SK-N-SH (cell line): ENCODE results near the gene TRIM27. TPM values are rescaled to one million over a fixed set of nuclear protein-coding genes. Genes with fewer than 3 reads are reported as not detected.
"Not testable (repeated sequence)": the region's sequence is repeated elsewhere in the genome, so short reads cannot be mapped to it uniquely, and the experiment has no call there.

ENCODE experiments used
- CTCF ChIA-PET: fragments of 300-600, 350-600 bp; formaldehyde crosslinking; extraction: SDS; loops from one replicate; lab custom pipeline; 2021; lab: Yijun Ruan, JAX
- POLR2A ChIA-PET: fragments of 350-600 bp; sonication (Branson Sonifier 250); formaldehyde crosslinking; extraction: SDS; loops from one replicate; lab custom pipeline; 2020; ENCODE audit warnings: antibody characterized with exemption, inconsistent platforms; lab: Yijun Ruan, JAX
- DNase-seq: peaks from one replicate; pipeline ENCODE4 v3.0.0; 2012
- H2AFZ ChIP-seq: fragments of 200-600 bp; sonication (generic); 2 replicates; pipeline ENCODE4 v1.8.1; 2016; ENCODE audit warnings: antibody characterized with exemption, mild to moderate bottlenecking, low read depth
- H3F3A ChIP-seq: fragments of 200-600 bp; sonication (generic); replicated peaks from 2 replicates; pipeline ENCODE3; 2016; ENCODE audit warnings: antibody characterized with exemption, mild to moderate bottlenecking; ENCODE audit not compliant: insufficient read depth
- H3K27ac ChIP-seq, 2 experiments: fragments of 200-500 bp in 1 of 2; fragments of 200-600 bp in 1 of 2; sonication (Bioruptor generic) in 1 of 2; sonication (generic), shearing (Covaris generic) in 1 of 2; 2 replicates each; pipeline versions ENCODE4 v1.5.1 to v1.6.1; 2014 to 2016; ENCODE audit warnings: low read depth in 2 of 2, inconsistent platforms in 1 of 2, low read length in 1 of 2, mild to moderate bottlenecking in 1 of 2, mixed read lengths in 1 of 2
- H3K27me3 ChIP-seq: fragments of 200-600 bp; sonication (generic), shearing (Covaris generic); 2 replicates; pipeline ENCODE4 v1.6.1; 2016; ENCODE audit warnings: mixed run types; ENCODE audit not compliant: insufficient read depth
- H3K36me3 ChIP-seq, 2 experiments: fragments of 200-500 bp in 1 of 2; fragments of 200-600 bp in 1 of 2; sonication (Bioruptor generic) in 1 of 2; sonication (generic) in 1 of 2; replicated peaks in 1 of 2; 2 replicates each; pipeline versions ENCODE3 to v1.5.1; 2014 to 2016; ENCODE audit warnings: low read length in 1 of 2, mild to moderate bottlenecking in 1 of 2; ENCODE audit not compliant: insufficient read depth in 2 of 2, control insufficient read depth in 1 of 2
- H3K4me1 ChIP-seq, 2 experiments: fragments of 200-500 bp in 1 of 2; fragments of 200-600 bp in 1 of 2; sonication (Bioruptor generic) in 1 of 2; sonication (generic), shearing (Covaris generic) in 1 of 2; 2 replicates each; pipeline versions ENCODE4 v1.5.1 to v1.6.1; 2014 to 2016; ENCODE audit warnings: low read depth in 1 of 2, low read length in 1 of 2, mixed run types in 1 of 2; ENCODE audit not compliant: insufficient read depth in 2 of 2, control insufficient read depth in 1 of 2
- H3K4me2 ChIP-seq: fragments of 200-600 bp; sonication (generic), shearing (Covaris generic); 2 replicates; pipeline ENCODE4 v1.6.1; 2017; ENCODE audit warnings: mixed run types
- H3K4me3 ChIP-seq, 2 experiments: fragments of 200-500 bp in 1 of 2; fragments of 200-600 bp in 1 of 2; sonication (Bioruptor generic) in 1 of 2; sonication (generic), shearing (Covaris generic) in 1 of 2; 2 replicates each; pipeline versions ENCODE4 v1.5.1 to v1.8.1; 2014 to 2016; ENCODE audit warnings: low read depth in 2 of 2, inconsistent platforms in 1 of 2, low read length in 1 of 2, mild to moderate bottlenecking in 1 of 2, mixed read lengths in 1 of 2, moderate library complexity in 1 of 2
- H3K79me2 ChIP-seq: fragments of 200-600 bp; sonication (generic); 2 replicates; pipeline ENCODE4 v1.8.1; 2017; ENCODE audit warnings: mild to moderate bottlenecking; ENCODE audit not compliant: insufficient read depth
- H3K9ac ChIP-seq: fragments of 200-600 bp; sonication (generic); 2 replicates; pipeline ENCODE4 v1.6.1; 2017; ENCODE audit warnings: mixed run types
- H3K9me2 ChIP-seq: fragments of 200-600 bp; sonication (generic); 2 replicates; pipeline ENCODE4 v1.6.1; 2017; ENCODE audit warnings: mixed run types
- H3K9me3 ChIP-seq: fragments of 200-600 bp; sonication (generic); 2 replicates; pipeline ENCODE4 v1.6.1; 2017; ENCODE audit warnings: mixed run types, mild to moderate bottlenecking, moderate library complexity
- H4K20me1 ChIP-seq: fragments of 200-600 bp; sonication (generic); 2 replicates; pipeline ENCODE4 v1.6.1; 2017; ENCODE audit warnings: mild to moderate bottlenecking, mixed run types; ENCODE audit not compliant: insufficient read depth
- CHD2 ChIP-seq: fragments of 150-350 bp; IDR thresholded peaks from 2 replicates; pipeline ENCODE4 v1.6.1; 2018; ENCODE audit warnings: low read length; ENCODE audit not compliant: partially characterized antibody
- EP300 ChIP-seq, 2 experiments: IDR thresholded peaks; 2 replicates each; pipeline versions ENCODE4 v1.4.0 to v1.6.1; 2012; ENCODE audit warnings: borderline replicate concordance in 1 of 2, low read depth in 1 of 2, low read length in 1 of 2
- FOXM1 ChIP-seq: IDR thresholded peaks from 2 replicates; pipeline ENCODE4 v1.4.0; 2012; ENCODE audit warnings: low read depth, mild to moderate bottlenecking
- MAX ChIP-seq: IDR thresholded peaks from 2 replicates; pipeline ENCODE4 v1.4.0; 2012; ENCODE audit warnings: low read depth
- RXRA ChIP-seq: IDR thresholded peaks from 2 replicates; pipeline ENCODE4 v1.4.0; 2012; ENCODE audit warnings: low read depth, mild to moderate bottlenecking, borderline replicate concordance
- SIN3A ChIP-seq: IDR thresholded peaks from 2 replicates; pipeline ENCODE4 v1.6.1; 2012; ENCODE audit warnings: low read depth, mild to moderate bottlenecking, low read length, moderate library complexity, borderline replicate concordance
- TCF12 ChIP-seq: IDR thresholded peaks from 2 replicates; pipeline ENCODE4 v1.4.0; 2012
- ZBTB33 ChIP-seq: IDR thresholded peaks from 2 replicates; pipeline ENCODE4 v1.4.0; 2012; ENCODE audit warnings: low read depth, borderline replicate concordance
- WGBS: methylation state at CpG from one replicate; pipeline ENCODE4 v1.1.6; 2017; ENCODE audit warnings: low lambda C conversion rate; 5-methylcytosine and 5-hydroxymethylcytosine counted together
- polyA plus RNA-seq, 3 experiments: library from polyadenylated mRNA; depleted of rRNA; stranded (reverse); fragments of >200 nt; gene quantifications; 2 replicates each; pipeline ENCODE4 v1.2.3, GENCODE V29; 2012

Gene TRIM27
- polyA plus RNA-seq, 1 of the 3 experiments (the other 2 are of a cell fraction): 43.8 TPM

- H3K79me2 ChIP-seq, H3K9ac ChIP-seq, H3K36me3 ChIP-seq, H4K20me1 ChIP-seq, H3K27ac ChIP-seq, H3K4me3 ChIP-seq, DNase-seq, H3K27me3 ChIP-seq, H2AFZ ChIP-seq, H3K4me2 ChIP-seq, H3K9me2 ChIP-seq, H3F3A ChIP-seq, H3K9me3 ChIP-seq, H3K4me1 ChIP-seq: not testable (repeated sequence)
- CTCF ChIA-PET: interaction anchor here (1.7 kb wide), 1 partner anchor 11 kb away, joined by 3 read pairs; no protein-coding TSS in a partner anchor
- POLR2A ChIA-PET: interaction anchor here (0.6 kb wide), 1 partner anchor 69 kb away, joined by 6 read pairs; no protein-coding TSS in a partner anchor
- 61% methylated on average over 11 of the region's 13 CpGs for WGBS
These were observed 34.9 kb upstream of the TRIM27 start for GRCh38 chr6:28958561-28959243.

GRCh38 chr6:28957795-28958314 lies 34.1 kb upstream of the TRIM27 start:
- WGBS: 43% methylated on average over 7 of the region's 24 CpGs
- not testable (repeated sequence) for H3K4me2 ChIP-seq, H3K9ac ChIP-seq, H3K27ac ChIP-seq, H4K20me1 ChIP-seq, H3K4me3 ChIP-seq, DNase-seq, H3K79me2 ChIP-seq, H3K9me3 ChIP-seq, H2AFZ ChIP-seq, H3K4me1 ChIP-seq, H3K36me3 ChIP-seq, H3F3A ChIP-seq, H3K9me2 ChIP-seq, H3K27me3 ChIP-seq
- ChIA-PET POLR2A (interaction anchor here (0.6 kb wide), 1 partner anchor 68 kb away, joined by 6 read pairs; no protein-coding TSS in a partner anchor), CTCF (interaction anchor here (1.7 kb wide), 1 partner anchor 12 kb away, joined by 3 read pairs; no protein-coding TSS in a partner anchor)

GRCh38 chr6:28956331-28956730 lies 32.5 kb upstream of the TRIM27 start:
- Histone ChIP-seq H3K9ac (no peak overlapping the region), H3K4me3 (no peak overlapping the region), H3K36me3 (no peaks in the 10 kb centered on the region), H3K4me2 (no peak overlapping the region), H3F3A (peaks cover 8% of the 10 kb centered on the region), H4K20me1 (no peaks in the 10 kb centered on the region), H2AFZ (no peak overlapping the region), H3K9me3 (no peaks in the 10 kb centered on the region), H3K27me3 (no peaks in the 10 kb centered on the region), H3K9me2 (no peaks in the 10 kb centered on the region), H3K27ac (no peak overlapping the region), H3K79me2 (no peaks in the 10 kb centered on the region), H3K4me1 (no peaks in the 10 kb centered on the region; a peak in 1 of 4 replicates)
- DNase-seq: no peak
- TF ChIP-seq EP300 (IDR thresholded peaks at IDR 0.05; ENCODE audit: borderline replicate concordance in 1 of 2, low read depth in 1 of 2, low read length in 1 of 2) (no peak), TCF12 (no peak), SIN3A (no peak), CHD2 (no peak), FOXM1 (no peak), ZBTB33 (no peak), MAX (no peak), RXRA (no peak)
- WGBS: 84% methylated on average over 3 of the region's 3 CpGs
- ChIA-PET POLR2A (no interaction called here), CTCF (no interaction called here)
